Gastroesophageal sphincter (tissue), 3 donors: ENCODE data around the gene TRIM15.

Experiments
- EP300 ChIP-seq: sonication (generic); formaldehyde crosslinking; IDR thresholded peaks from one replicate; pipeline ENCODE4 v1.6.1; 2017; ENCODE audit warnings: antibody characterized with exemption, mild to moderate bottlenecking
- POLR2A ChIP-seq, 2 donors: fragments of 450-650 bp; IDR thresholded peaks; one replicate each; pipeline ENCODE4 v1.6.1; 2017; ENCODE audit warnings: antibody characterized with exemption in 2 of 2, mild to moderate bottlenecking in 2 of 2, moderate library complexity in 1 of 2
- POLR2AphosphoS5 ChIP-seq: sonication (generic); formaldehyde crosslinking; IDR thresholded peaks from one replicate; pipeline ENCODE4 v1.6.1; 2017; ENCODE audit warnings: antibody characterized with exemption
- TF ChIP-seq, protein P1 (sequence below), 4 experiments: fragments of 200-600 bp in 2 of 4; fragments of 450-650 bp in 2 of 4; sonication (generic) in 1 of 4; IDR thresholded peaks; one replicate each; pipeline ENCODE4 v1.5.1; 2017 to 2019; ENCODE audit warnings: antibody characterized with exemption in 4 of 4, mild to moderate bottlenecking in 2 of 4, moderate library complexity in 2 of 4

- TF ChIP-seq, protein P1, sequence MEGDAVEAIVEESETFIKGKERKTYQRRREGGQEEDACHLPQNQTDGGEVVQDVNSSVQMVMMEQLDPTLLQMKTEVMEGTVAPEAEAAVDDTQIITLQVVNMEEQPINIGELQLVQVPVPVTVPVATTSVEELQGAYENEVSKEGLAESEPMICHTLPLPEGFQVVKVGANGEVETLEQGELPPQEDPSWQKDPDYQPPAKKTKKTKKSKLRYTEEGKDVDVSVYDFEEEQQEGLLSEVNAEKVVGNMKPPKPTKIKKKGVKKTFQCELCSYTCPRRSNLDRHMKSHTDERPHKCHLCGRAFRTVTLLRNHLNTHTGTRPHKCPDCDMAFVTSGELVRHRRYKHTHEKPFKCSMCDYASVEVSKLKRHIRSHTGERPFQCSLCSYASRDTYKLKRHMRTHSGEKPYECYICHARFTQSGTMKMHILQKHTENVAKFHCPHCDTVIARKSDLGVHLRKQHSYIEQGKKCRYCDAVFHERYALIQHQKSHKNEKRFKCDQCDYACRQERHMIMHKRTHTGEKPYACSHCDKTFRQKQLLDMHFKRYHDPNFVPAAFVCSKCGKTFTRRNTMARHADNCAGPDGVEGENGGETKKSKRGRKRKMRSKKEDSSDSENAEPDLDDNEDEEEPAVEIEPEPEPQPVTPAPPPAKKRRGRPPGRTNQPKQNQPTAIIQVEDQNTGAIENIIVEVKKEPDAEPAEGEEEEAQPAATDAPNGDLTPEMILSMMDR (IDR thresholded peaks at IDR 0.05): no peak
- no peak for TF ChIP-seq POLR2A (IDR thresholded peaks at IDR 0.05)
- TF ChIP-seq POLR2AphosphoS5: no peak
- TF ChIP-seq EP300: no peak
These were observed 48.0 kb downstream of the TRIM15 start for GRCh38 chr6:30211306-30211705.
